Stimulated activated memory B cell treated with anti-CD40 and anti-IgM and Interleukin-4, amounts not matched to agents 10 μg/mL and 1 μg/mL and 100 μg/mL, for 72 hours (primary cell): ENCODE data around the gene PROSER3.

Experiments
- ATAC-seq: fragments of 150-1000 bp; cut with Tn5 transposase; 2 replicates; pipeline ENCODE4 v1.10.0; 2021
- H3K27ac Mint-ChIP-seq: one replicate; pipeline ENCODE4 v1.8.0; 2022; ENCODE audit warnings: mild to moderate bottlenecking, mixed read lengths
- H3K27me3 Mint-ChIP-seq: one replicate; pipeline ENCODE4 v1.8.0; 2022; ENCODE audit warnings: mixed read lengths
- H3K36me3 Mint-ChIP-seq: one replicate; pipeline ENCODE4 v1.8.0; 2022; ENCODE audit warnings: mixed read lengths
- H3K4me1 Mint-ChIP-seq: one replicate; pipeline ENCODE4 v1.8.0; 2022; ENCODE audit warnings: mixed read lengths
- H3K4me3 Mint-ChIP-seq: one replicate; pipeline ENCODE4 v1.8.0; 2022; ENCODE audit warnings: mild to moderate bottlenecking, moderate library complexity, mixed read lengths
- H3K9me3 Mint-ChIP-seq: one replicate; pipeline ENCODE4 v1.8.0; 2022; ENCODE audit warnings: mixed read lengths

The PROSER3 gene

DNA sequence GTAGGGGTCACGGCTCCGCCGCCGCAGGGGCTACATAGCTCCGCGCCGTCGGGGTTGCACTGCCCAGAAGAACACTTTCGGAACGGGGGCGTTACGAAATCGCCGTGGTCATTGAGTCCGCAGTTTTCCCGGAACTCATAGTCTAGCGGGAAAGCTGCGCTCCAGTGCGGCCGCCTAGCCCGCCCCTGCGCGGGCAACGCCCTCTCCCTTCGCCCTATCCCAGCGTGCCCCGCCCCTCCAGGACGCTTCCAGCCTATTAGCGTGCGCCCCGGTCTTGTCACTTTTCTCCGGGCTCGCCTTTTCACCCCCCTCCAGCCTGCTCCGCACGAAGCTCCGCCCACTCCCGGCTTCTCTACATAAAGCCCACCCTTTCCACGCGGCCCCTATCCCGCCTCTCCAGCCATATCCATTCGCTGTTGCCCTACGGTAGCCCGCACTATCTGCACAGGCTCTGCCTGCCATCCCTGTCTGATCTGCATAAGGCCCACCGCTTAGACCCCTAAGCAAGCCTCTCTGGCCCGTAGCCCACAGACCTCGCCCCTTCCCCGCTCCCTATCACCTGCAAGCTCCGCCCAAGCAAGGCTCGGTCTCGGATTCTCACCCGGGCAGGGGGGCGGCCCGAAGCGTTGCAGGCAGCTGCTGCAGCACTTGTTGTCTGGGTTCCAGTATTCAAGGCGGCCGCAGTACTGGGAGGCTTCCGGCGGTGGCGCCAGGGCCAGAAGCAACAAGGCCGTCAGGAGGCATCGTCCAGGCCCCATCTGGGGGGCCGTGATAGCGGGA, 17.4 kb upstream of the PROSER3 start:
- Mint-ChIP-seq H3K9me3 (no peaks in the 10 kb centered on the region), H3K36me3 (peaks cover 46% of the 10 kb centered on the region), H3K27ac (peak overlapping the region; percentile 99), H3K27me3 (no peaks in the 10 kb centered on the region), H3K4me1 (peaks cover 67% of the 10 kb centered on the region), H3K4me3 (peak overlapping the region; percentile 97)
- peak; percentile 80 for ATAC-seq

DNA sequence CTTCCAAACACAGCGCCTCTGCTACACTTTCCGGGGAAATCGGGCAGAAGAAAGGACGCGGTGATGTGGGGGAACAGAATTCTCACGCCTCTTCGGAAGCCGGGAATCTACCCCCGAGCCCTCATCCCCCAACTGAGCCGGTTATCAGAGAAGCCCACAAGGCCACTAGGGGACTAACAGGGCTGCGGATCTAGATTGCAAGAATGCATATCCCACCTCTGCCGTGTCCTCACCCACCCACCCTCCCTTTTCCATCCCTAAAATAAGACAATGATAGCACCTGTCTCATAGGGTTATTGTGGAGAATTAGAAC, 16.8 kb upstream of the PROSER3 start:
- no peaks in the 10 kb centered on the region for H3K9me3 Mint-ChIP-seq
- H3K27ac Mint-ChIP-seq: peak overlapping the region; percentile 99
- peaks cover 41% of the 10 kb centered on the region for H3K36me3 Mint-ChIP-seq
- H3K4me3 Mint-ChIP-seq: peak overlapping the region; percentile 97
- H3K4me1 Mint-ChIP-seq: peaks cover 72% of the 10 kb centered on the region
- no peaks in the 10 kb centered on the region for H3K27me3 Mint-ChIP-seq
- ATAC-seq: no peak

DNA sequence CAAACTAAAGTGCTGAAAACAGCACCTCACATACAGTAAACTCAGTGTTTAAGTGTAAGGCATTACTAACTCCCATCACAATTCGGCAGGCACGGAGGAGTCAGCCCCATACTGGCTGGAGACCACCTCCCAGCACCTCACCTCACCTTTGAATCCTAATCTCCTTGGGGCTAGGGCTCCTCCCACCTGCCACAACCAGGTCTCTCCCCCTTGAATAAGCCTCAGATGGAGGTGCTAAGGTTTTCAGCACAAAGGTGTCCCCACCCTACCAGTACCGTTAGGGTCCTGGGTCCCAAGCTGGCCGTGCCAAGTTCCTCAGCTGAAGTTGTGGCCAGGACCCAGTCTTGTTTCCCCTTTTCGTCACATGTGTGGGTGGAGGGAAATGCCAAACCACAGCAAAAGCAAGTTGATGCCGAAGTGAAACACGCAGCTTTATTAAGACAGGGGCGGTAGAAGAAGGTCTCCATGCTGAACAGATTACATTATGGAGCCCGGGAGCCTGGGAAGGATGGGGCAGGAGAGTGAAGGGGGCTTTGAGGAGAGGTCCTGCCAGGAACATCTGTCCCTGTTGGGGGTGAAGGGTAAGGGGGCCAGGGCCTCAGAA, 15.8 kb upstream of the PROSER3 start, which contains the start of gene IGFLR1:
Gene IGFLR1, minus strand, starts transcription at position 332 of the 604 bp plus-strand sequence. CDS start 1,272 bp downstream, outside the sequence.
- peaks cover 68% of the 10 kb centered on the region for H3K4me1 Mint-ChIP-seq
- no peaks in the 10 kb centered on the region for H3K27me3 Mint-ChIP-seq
- H3K36me3 Mint-ChIP-seq: peaks cover 30% of the 10 kb centered on the region
- no peaks in the 10 kb centered on the region for H3K9me3 Mint-ChIP-seq
- peak within 1 kb of the TSS; percentile 97 for H3K4me3 Mint-ChIP-seq
- peak; percentile 49 for ATAC-seq
- peak within 1 kb of the TSS; percentile 99 for H3K27ac Mint-ChIP-seq

DNA sequence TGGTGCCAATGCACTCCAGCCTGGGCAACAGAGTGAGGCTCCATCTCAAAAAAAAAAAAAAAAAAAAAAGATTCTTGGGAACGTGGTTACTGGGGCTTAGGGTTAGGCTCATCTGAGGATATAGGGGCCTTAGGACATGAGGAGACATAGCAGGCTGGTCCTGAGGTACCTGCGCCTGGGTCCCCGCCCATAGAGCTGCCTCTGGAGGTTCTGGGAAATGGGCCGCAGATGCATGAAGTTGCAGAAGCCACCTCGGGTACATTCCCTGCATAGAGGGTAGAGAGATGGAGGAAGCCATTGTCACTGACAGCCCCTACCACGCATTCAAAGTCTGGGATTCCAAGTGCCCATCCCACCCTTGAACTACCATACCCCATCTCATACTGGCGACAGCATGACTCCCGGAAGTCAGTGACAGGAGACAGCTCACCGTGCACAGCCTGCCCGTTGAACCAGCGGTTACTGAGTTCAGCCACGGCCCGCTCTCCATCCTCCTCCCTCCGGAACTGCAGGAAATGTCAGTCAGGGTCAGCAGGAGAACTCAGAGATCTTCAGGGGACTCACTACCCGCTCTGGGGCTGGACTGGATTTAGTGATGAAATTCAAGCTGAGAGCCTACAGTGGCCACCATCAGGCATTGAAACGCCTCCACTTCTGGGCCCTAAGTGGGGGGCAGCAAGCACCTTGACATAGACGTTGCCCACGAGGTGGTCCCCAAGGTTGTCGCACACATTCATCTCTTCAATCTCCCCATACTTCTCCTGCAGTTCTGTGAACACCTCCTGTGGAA, 14.1 kb upstream of the PROSER3 start:
- Mint-ChIP-seq H3K9me3 (no peaks in the 10 kb centered on the region), H3K27ac (peak overlapping the region; percentile 99), H3K27me3 (no peaks in the 10 kb centered on the region), H3K36me3 (peaks cover 18% of the 10 kb centered on the region), H3K4me3 (peak overlapping the region; percentile 97), H3K4me1 (peaks cover 67% of the 10 kb centered on the region)
- ATAC-seq: no peak

DNA sequence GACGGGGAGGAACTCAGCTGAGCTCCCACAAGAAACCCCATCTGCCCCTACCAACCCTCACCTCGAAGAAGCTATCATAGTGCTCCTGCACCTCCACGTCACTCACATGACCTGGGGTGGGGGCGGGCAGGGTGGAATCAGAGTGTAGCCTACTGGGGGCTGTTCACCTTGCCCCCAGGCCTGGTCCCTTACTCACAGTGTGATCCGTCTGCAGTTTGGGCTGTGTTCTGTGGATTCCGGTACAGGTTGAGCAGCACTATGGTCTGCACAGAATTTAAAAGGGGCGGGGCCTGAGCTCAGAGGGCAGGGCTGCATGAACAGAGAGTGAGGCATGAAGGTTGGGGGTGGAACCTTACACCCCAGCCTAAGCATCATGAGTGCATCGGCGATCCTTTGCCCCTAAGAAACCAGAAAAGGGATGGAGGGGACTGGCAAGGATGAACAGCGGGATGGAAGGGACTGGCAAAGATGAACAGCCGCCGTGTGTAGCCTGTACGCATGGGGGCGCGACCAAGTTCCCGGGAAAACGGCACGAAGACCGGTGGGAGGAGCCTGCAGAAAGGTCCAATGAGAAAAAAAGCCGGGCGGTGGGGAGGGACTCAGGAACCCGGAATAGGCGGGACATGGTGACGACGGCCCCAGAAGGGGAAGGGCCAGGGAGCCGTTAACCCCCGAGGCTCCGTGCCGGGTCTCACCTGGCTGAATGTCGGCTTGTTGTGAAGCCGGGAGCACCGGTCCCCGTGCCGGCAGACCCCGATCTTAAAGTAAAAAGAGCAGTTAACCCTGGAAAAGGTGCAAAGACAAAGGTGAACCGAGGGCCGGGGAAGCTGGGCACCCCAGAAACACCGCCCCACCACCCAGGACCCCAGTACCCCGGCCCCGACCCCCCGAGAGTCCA, 13.3 kb upstream of the PROSER3 start:
- peaks cover 67% of the 10 kb centered on the region for H3K4me1 Mint-ChIP-seq
- ATAC-seq: peak; percentile 76
- no peaks in the 10 kb centered on the region for H3K9me3 Mint-ChIP-seq
- H3K4me3 Mint-ChIP-seq: peak overlapping the region; percentile 97
- H3K27me3 Mint-ChIP-seq: no peaks in the 10 kb centered on the region
- peaks cover 17% of the 10 kb centered on the region for H3K36me3 Mint-ChIP-seq
- H3K27ac Mint-ChIP-seq: peak overlapping the region; percentile 99

DNA sequence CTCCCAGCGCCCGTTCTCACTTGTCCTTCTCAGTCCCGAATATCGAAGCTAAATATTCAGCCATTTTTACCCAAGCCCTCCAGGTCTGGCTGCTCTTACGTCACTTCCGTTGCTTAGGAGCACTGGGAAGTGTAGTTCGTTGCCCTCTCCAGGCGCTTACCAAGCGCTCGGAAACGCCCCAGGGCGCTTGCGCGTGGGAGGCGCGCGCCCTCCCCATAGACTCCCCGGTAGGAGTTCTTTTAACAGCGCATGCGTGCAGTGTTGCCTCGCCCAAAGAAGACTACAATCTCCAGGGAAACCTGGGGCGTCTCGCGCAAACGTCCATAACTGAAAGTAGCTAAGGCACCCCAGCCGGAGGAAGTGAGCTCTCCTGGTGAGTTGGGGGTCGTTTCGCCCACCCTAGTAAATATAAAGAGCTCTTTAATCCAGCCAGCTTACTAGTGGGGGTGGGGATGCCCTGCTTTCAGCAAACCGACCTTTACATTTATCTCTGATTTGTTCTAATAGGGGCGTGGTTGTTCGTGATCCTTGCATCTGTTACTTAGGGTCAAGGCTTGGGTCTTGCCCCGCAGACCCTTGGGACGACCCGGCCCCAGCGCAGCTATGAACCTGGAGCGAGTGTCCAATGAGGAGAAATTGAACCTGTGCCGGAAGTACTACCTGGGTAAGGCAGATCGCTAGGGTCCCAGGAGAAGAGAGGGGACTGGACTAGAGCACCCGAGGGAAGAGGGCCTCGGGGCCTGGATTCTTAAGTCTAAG, 12.5 kb upstream of the PROSER3 start, which contains the start of the genes PSENEN and U2AF1L4:
Gene PSENEN, plus strand, starts transcription at position 324 of the 759 bp plus-strand sequence. Its CDS starts 280 bp downstream, at position 604.
Gene U2AF1L4, minus strand, starts transcription at position 91 of the 759 bp plus-strand sequence. Its CDS starts 27 bp downstream, at position 64.
- peak; percentile 72 for ATAC-seq
- Mint-ChIP-seq H3K27ac (peak within 1 kb of the TSS; percentile 99), H3K4me3 (peak within 1 kb of the TSS; percentile 97), H3K27me3 (no peaks in the 10 kb centered on the region), H3K36me3 (peaks cover 17% of the 10 kb centered on the region), H3K4me1 (peaks cover 72% of the 10 kb centered on the region), H3K9me3 (no peaks in the 10 kb centered on the region)

DNA sequence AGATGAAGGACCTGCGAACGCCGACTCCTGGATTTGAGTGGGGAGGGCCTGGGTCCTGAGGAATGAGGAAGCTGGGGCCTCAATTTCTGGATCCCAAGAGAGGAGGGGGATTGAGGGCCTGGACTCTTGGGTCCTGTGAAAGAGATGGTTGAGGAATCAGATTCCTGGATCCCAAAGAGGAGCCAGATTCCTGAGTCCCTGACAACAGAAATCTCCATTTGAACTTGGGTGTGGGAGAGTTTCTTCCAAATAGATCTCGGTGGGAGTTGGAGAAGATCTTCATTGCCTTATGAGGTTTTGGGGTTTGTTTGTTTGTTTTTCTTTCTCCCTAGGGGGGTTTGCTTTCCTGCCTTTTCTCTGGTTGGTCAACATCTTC, 11.9 kb upstream of the PROSER3 start:
- Mint-ChIP-seq H3K36me3 (peaks cover 17% of the 10 kb centered on the region), H3K4me3 (peak overlapping the region; percentile 97), H3K27ac (peak overlapping the region; percentile 99), H3K4me1 (peaks cover 67% of the 10 kb centered on the region), H3K27me3 (no peaks in the 10 kb centered on the region), H3K9me3 (no peaks in the 10 kb centered on the region)
- ATAC-seq: no peak

DNA sequence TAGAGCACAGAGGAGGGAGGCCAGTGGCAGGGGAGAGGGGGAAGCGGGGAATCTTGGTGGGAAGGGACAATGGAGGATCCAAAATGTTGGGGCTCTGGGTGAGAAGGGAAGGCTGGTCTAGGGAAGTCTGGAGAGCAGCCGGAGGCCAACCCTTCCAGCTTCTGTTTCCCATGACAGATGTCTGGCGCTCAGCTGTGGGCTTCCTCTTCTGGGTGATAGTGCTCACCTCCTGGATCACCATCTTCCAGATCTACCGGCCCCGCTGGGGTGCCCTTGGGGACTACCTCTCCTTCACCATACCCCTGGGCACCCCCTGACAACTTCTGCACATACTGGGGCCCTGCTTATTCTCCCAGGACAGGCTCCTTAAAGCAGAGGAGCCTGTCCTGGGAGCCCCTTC, 11.4 kb upstream of the PROSER3 start:
- ATAC-seq: no peak
- Mint-ChIP-seq H3K9me3 (no peaks in the 10 kb centered on the region), H3K4me1 (peaks cover 66% of the 10 kb centered on the region), H3K27me3 (no peaks in the 10 kb centered on the region), H3K27ac (no peak overlapping the region), H3K36me3 (peaks cover 17% of the 10 kb centered on the region), H3K4me3 (peak overlapping the region; percentile 97)

DNA sequence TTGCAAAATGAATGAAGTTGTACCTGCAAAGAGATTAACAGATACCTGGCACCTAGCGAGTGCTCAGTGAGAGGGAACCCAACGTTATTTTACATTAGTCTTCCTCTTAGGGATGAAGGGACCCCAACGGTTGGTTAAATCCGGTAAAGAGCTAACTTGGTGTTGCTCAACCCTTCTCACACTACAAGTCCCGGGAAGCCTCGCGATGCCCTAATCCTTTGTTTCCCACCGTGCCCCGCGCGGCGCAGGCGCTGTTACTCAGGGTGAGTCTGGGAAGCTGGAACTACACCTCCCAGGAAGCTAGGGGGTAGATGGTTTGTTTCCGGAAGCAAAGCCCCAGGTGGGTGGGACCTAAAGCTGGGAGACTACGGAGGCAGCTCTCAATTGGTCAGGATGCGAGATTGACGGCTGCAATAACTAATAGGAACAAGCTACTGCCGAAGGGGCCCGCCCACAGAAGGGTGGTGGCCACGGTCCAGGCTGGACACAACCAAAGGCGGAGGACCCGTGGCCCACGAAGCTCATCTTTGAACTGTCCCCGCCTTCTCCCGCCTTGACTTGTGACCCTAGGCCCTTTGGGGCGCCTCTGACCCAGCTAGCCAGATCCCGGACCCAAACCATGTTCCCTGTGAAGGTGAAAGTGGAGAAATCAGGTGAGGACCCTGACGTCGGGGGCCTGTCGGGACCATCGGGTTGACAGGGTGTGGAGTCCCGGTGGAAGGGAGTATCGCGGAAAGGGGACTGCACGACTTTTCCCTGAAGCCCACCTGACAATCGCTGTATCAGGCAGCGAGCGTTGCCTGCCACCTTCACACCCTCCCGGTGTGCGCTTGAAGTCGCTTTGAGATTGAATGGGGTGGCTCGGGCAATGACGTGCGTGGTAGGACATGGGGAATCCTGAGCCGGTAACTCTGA, 9.6 kb upstream of the PROSER3 start, which contains the start of gene LIN37:
Gene LIN37, plus strand, starts transcription at position 471 of the 915 bp plus-strand sequence. Its CDS starts 149 bp downstream, at position 620.
- no peaks in the 10 kb centered on the region for H3K9me3 Mint-ChIP-seq
- H3K4me3 Mint-ChIP-seq: peak within 1 kb of the TSS; percentile 98
- peaks cover 20% of the 10 kb centered on the region for H3K36me3 Mint-ChIP-seq
- peak within 1 kb of the TSS; percentile 92 for H3K27ac Mint-ChIP-seq
- H3K27me3 Mint-ChIP-seq: no peaks in the 10 kb centered on the region
- peaks cover 57% of the 10 kb centered on the region for H3K4me1 Mint-ChIP-seq
- peak; percentile 87 for ATAC-seq

DNA sequence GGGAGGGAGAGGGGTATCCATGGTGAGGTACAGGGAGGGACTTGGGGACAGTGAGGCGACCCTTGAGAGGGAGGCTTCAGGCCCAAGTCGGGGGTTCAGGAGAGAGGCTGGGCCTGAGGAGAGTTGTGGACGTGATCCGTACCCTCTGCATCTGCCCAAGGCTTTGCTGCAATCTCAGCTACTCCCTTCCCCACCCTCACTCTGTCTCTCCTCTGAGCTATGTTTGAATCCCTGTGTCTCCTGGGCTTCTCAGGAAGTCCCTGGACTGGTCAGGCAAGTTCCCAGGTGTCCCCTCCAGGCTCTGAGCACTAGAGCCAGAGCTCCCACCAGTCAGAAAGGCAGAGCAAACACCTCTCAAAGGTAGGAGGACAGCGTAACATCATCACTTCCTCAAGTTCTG, 7.8 kb upstream of the PROSER3 start:
- no peak for ATAC-seq
- peaks cover 13% of the 10 kb centered on the region for H3K27me3 Mint-ChIP-seq
- no peak overlapping the region for H3K27ac Mint-ChIP-seq
- peaks cover 33% of the 10 kb centered on the region for H3K36me3 Mint-ChIP-seq
- H3K4me1 Mint-ChIP-seq: peaks cover 50% of the 10 kb centered on the region
- peak overlapping the region; percentile 38 for H3K4me3 Mint-ChIP-seq
- no peaks in the 10 kb centered on the region for H3K9me3 Mint-ChIP-seq

DNA sequence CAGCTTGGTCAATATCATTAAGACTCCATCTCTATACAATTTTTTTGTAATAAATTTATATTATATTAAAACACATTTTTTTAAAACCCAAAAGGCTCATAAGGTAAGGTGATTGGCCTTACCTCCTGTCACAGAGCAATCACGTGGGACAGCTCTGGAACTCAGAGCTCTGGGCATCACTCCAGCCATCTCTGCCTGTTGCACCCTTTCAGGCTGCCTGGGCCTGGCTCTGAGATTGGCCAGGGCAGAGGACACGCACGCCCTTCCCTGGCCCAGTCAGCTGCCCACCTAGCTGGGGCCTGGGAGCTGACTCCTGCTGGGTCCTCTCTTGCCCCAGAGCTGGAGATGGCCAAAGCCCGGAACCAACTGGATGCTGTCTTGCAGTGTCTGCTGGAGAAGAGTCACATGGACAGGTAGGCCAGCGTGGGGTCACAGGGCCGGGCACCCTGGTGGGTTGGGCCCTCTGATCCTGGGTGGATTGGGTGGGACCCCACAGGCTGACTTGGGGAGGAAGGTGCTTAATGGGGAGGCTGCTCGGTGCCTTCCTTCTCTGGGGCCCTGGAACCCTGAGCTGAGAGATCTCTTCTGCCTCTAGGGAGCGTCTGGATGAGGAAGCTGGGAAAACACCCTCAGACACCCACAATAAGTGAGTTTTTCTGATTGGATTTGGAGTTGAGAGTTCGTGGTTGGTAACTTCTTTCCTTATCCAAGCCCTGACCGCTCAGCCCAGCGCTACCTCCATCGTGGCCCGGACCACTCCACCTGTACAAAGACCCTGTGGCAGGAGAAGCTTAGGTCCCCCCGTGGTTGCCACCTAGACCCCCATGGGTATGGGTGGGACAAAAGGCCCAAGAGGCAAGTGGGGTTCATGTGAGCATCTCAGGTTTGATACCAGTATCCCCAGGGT, 5.9 kb upstream of the PROSER3 start:
- Mint-ChIP-seq H3K27ac (no peak overlapping the region), H3K4me1 (peaks cover 51% of the 10 kb centered on the region), H3K4me3 (no peak overlapping the region), H3K9me3 (no peaks in the 10 kb centered on the region), H3K36me3 (peaks cover 43% of the 10 kb centered on the region), H3K27me3 (peaks cover 31% of the 10 kb centered on the region)
- ATAC-seq: no peak

DNA sequence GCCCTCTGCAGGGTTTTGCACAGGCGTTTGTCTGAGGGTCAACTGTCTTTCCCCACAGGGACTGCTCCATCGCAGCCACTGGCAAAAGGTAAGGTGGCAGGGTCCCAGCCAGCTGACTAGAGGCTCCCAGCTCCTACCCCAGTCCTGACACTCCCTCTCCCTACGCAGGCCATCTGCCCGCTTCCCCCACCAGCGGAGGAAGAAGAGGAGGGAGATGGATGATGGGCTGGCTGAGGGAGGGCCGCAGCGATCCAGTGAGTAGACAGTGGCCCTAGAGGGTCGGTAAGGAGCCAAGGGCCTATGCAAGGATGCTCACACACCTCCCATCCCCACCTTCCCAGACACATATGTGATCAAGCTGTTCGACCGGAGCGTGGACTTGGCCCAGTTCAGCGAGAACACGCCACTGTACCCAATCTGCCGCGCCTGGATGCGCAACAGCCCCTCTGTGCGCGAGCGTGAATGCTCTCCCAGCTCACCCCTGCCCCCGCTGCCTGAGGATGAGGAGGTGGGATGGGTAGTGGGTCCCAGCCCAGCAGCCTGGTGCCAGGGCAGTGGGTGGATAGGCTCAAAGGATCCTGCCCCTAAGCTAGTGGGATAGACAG, 5.1 kb upstream of the PROSER3 start:
- Mint-ChIP-seq H3K36me3 (peaks cover 43% of the 10 kb centered on the region), H3K4me1 (peaks cover 53% of the 10 kb centered on the region), H3K9me3 (no peaks in the 10 kb centered on the region), H3K27me3 (peaks cover 31% of the 10 kb centered on the region), H3K27ac (no peak overlapping the region), H3K4me3 (no peak overlapping the region)
- ATAC-seq: no peak
